Breast epithelium (tissue), 4 donors: ENCODE results near the gene C1QTNF3. TPM values are rescaled to one million over a fixed set of nuclear protein-coding genes. Genes with fewer than 3 reads are reported as not detected.

ENCODE experiments used
- DNase-seq, 2 donors: peaks; one replicate each; pipeline ENCODE4 v3.0.0-alpha.2; 2019; ENCODE audit warnings: low spot score in 2 of 2
- H3K27ac ChIP-seq, 2 donors: fragments of 200-600 bp; sonication (generic) in 1 of 2; one replicate each; pipeline ENCODE4 v1.5.1; 2016 to 2019; ENCODE audit warnings: mild to moderate bottlenecking in 1 of 2
- H3K27me3 ChIP-seq, 2 donors: fragments of 200-600 bp; sonication (generic) in 1 of 2; one replicate each; pipeline versions ENCODE4 v1.5.1 to v1.6.0; 2017 to 2019; ENCODE audit warnings: control low read depth in 1 of 2, mild to moderate bottlenecking in 1 of 2
- H3K36me3 ChIP-seq: fragments of 200-600 bp; one replicate; pipeline ENCODE4 v1.5.1; 2019
- H3K4me1 ChIP-seq, 2 donors: fragments of 200-600 bp; sonication (generic); one replicate each; pipeline ENCODE4 v1.5.1; 2016 to 2019; ENCODE audit warnings: control low read depth in 1 of 2
- H3K4me3 ChIP-seq, 3 donors: fragments of 200-600 bp; sonication (generic); 1 replicate in 2 of 3; 2 replicates in 1 of 3; pipeline ENCODE4 v1.5.1; 2016 to 2019; ENCODE audit warnings: mild to moderate bottlenecking in 3 of 3, moderate library complexity in 2 of 3
- H3K9me3 ChIP-seq, 2 donors: fragments of 200-600 bp; sonication (generic) in 1 of 2; one replicate each; pipeline ENCODE4 v1.5.1; 2016 to 2019; ENCODE audit warnings: control low read depth in 1 of 2
- POLR2A ChIP-seq: fragments of 450-650 bp; IDR thresholded peaks from one replicate; pipeline ENCODE4 v1.6.1; 2016; ENCODE audit warnings: antibody characterized with exemption, mild to moderate bottlenecking, moderate library complexity
- POLR2AphosphoS5 ChIP-seq, 3 donors: sonication (generic); formaldehyde crosslinking; IDR thresholded peaks; one replicate each; pipeline ENCODE4 v1.6.1; 2017; ENCODE audit warnings: antibody characterized with exemption in 3 of 3
- intact Hi-C: fragments of 100-400 bp; cut with DNase I; formaldehyde crosslinking; loops from one replicate; pipeline ENCODE4 v1.15.1; 2023; ENCODE audit warnings: low total_unique reads
- total RNA-seq, 3 donors: library from RNA; depleted of rRNA; stranded (reverse); fragments of >200 nt; gene quantifications; one replicate each; pipeline ENCODE4 v1.1.0, GENCODE V29; 2016
- TF ChIP-seq, protein P1 (sequence below), 3 donors: fragments of 450-650 bp; IDR thresholded peaks; one replicate each; pipeline ENCODE4 v1.5.1; 2016 to 2017; ENCODE audit warnings: antibody characterized with exemption in 3 of 3, mild to moderate bottlenecking in 3 of 3, moderate library complexity in 3 of 3

The C1QTNF3 gene
- total RNA-seq, 3 donors from 2014 or later, result 4.0 to 28.8 (median 22.2) TPM

DNA sequence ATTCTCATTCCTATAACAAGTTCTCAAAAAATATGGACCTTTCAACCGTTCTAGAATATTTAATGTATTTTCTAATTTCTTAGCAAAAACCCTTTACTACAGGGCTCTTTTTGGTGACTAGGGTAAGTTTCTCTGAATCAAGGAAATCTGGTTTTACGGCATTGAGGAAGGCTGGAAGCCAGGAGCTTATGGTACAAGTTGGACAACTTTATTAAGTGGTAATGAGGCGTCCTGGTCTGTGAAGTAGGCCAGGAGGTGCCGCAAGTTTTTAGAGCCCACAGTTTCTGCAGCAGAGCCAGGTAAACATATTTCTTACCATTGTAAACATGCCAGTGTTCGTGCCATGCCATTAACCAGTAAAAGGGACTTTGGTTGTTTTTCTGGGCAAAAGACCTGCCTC is 14.6 kb upstream of the C1QTNF3 start:
- intact Hi-C loops, result no loop called here
- Histone ChIP-seq H3K36me3 (no peaks in the 10 kb centered on the region), H3K27ac (no peak overlapping the region), H3K27me3 (no peaks in the 10 kb centered on the region), H3K9me3 (no peaks in the 10 kb centered on the region), H3K4me1 (no peaks in the 10 kb centered on the region), H3K4me3 (no peak overlapping the region)
- DNase-seq, result no peak
- TF ChIP-seq, protein P1, sequence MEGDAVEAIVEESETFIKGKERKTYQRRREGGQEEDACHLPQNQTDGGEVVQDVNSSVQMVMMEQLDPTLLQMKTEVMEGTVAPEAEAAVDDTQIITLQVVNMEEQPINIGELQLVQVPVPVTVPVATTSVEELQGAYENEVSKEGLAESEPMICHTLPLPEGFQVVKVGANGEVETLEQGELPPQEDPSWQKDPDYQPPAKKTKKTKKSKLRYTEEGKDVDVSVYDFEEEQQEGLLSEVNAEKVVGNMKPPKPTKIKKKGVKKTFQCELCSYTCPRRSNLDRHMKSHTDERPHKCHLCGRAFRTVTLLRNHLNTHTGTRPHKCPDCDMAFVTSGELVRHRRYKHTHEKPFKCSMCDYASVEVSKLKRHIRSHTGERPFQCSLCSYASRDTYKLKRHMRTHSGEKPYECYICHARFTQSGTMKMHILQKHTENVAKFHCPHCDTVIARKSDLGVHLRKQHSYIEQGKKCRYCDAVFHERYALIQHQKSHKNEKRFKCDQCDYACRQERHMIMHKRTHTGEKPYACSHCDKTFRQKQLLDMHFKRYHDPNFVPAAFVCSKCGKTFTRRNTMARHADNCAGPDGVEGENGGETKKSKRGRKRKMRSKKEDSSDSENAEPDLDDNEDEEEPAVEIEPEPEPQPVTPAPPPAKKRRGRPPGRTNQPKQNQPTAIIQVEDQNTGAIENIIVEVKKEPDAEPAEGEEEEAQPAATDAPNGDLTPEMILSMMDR (IDR thresholded peaks at IDR 0.05), result no peak

DNA sequence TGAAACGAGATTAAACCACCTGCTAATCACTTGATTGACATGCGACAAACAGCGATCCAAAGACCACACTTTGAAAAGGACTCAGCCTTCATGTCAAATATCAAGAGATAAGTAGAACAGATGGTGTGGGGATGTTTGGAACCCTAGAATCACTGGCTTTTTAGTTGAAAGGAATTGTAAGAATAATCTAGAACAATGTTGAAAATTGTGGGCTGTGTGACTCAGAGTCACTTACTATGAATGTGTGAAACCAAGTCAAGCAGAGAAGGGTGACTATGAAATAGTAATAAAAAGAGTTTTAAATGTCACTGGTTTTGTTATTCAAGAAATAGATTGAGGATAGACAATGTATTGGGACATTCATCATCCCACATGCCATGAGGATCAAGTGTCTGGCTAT is 14.1 kb upstream of the C1QTNF3 start:
- Histone ChIP-seq H3K4me1 (no peaks in the 10 kb centered on the region), H3K27ac (no peak overlapping the region), H3K4me3 (no peak overlapping the region), H3K27me3 (no peaks in the 10 kb centered on the region), H3K9me3 (no peaks in the 10 kb centered on the region), H3K36me3 (no peaks in the 10 kb centered on the region)
- DNase-seq, result no peak
- intact Hi-C loops, result no loop called here
- no peak for TF ChIP-seq POLR2AphosphoS5 (IDR thresholded peaks at IDR 0.05)
- TF ChIP-seq, protein P1 (IDR thresholded peaks at IDR 0.05), result no peak
- no peak for TF ChIP-seq POLR2A

DNA sequence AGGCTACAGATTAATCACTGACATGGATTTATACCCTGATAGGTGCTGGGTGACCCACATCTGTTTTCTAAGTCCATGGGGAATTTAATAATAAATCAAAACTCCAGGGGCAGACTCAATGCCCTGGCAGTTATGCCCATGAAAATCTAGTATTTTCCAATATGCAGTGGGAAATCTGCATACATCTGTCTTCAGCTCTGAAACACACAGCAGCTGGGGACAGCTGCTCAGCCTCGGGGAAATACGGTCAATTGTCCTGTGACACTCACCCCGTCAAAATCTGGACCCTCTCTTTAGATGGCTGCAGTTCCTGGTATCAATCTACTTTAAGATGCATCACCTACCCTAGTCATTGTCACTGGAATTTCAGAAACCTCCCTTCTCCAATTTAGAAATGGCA is 12.7 kb upstream of the C1QTNF3 start:
- Histone ChIP-seq H3K4me3 (no peak overlapping the region), H3K27me3 (no peaks in the 10 kb centered on the region), H3K4me1 (no peaks in the 10 kb centered on the region), H3K36me3 (no peaks in the 10 kb centered on the region), H3K9me3 (no peaks in the 10 kb centered on the region), H3K27ac (no peak overlapping the region)
- TF ChIP-seq POLR2A (no peak), POLR2AphosphoS5 (IDR thresholded peaks at IDR 0.05) (no peak)
- TF ChIP-seq, protein P1 (IDR thresholded peaks at IDR 0.05), result no peak
- intact Hi-C loops, result no loop called here
- DNase-seq, result no peak

DNA sequence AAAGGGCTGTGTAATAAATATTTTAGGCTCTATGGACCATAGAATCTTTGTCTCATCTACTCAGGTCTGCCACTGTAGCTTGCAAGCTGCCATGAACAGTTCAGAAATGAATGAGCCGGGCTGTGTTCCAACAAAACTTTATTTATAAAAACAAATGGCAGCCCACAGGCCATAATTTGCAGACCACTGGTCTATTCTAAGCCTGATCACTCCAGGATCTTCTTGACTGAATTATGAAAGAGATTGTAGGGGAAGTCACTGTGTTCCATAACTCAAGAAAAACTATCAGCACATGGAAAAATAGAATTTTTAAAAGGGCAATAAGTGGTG is 11.4 kb upstream of the C1QTNF3 start:
- H3K27ac ChIP-seq, result no peak overlapping the region
- H3K36me3 ChIP-seq, result no peaks in the 10 kb centered on the region
- DNase-seq, result no peak
- intact Hi-C loops, result no loop called here
- no peaks in the 10 kb centered on the region for H3K4me1 ChIP-seq
- H3K27me3 ChIP-seq, result no peaks in the 10 kb centered on the region
- TF ChIP-seq POLR2AphosphoS5 (IDR thresholded peaks at IDR 0.05) (no peak), POLR2A (no peak)
- TF ChIP-seq, protein P1 (IDR thresholded peaks at IDR 0.05), result no peak
- H3K4me3 ChIP-seq, result no peak overlapping the region
- no peaks in the 10 kb centered on the region for H3K9me3 ChIP-seq

DNA sequence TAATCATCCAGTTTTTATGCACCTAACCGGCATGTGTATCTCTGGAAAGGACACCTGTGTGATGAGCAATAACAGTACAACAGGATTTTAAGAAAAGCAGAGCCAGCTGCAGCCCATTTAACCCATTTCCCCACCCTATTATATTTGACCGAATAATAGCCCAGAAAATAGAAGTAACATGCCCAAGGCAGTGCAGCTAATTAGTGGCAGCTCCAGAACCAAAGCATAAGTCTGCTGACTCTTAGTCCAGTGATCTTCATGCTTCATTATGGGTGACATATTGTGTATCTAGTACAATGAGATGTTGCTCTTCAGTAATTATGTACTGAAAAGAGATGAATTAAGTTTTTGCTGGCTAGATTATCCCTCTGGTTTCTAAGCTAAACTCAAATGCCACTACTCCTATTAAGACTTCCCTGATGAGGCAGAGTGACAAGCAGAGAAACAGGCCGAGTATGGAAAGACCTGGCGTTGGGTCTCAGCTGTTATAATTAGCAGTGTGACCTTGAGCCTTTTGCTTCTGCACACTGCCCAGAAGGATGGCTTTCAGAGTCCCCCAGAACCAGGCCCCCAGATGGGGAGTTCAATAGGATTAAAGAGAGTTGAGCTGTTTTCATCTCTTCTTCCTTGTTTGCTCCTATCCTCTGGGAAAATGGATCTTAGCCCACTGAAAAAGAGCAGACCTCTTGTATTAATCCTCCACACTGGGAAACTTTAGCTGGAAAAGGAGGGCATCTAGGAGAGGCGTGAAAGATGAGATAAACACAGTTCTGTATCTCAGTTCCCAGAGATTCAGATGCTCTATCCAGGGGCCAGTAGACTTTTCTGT is 10.8 kb upstream of the C1QTNF3 start:
- no peaks in the 10 kb centered on the region for H3K9me3 ChIP-seq
- no peaks in the 10 kb centered on the region for H3K4me1 ChIP-seq
- H3K4me3 ChIP-seq, result no peak overlapping the region
- no peaks in the 10 kb centered on the region for H3K36me3 ChIP-seq
- TF ChIP-seq, protein P1 (IDR thresholded peaks at IDR 0.05), result no peak
- TF ChIP-seq POLR2AphosphoS5 (IDR thresholded peaks at IDR 0.05), result no peak
- TF ChIP-seq POLR2A, result no peak
- intact Hi-C loops, result no loop called here
- DNase-seq, result no peak
- H3K27ac ChIP-seq, result no peak overlapping the region
- H3K27me3 ChIP-seq, result no peaks in the 10 kb centered on the region
